CD4-positive, CD25-positive, alpha-beta regulatory T cell (primary cell): ENCODE data around the gene ARIH2. TPM values are rescaled to one million over a fixed set of nuclear protein-coding genes. Genes with fewer than 3 reads are reported as not detected.

Experiments used
- ATAC-seq, 2 donors: fragments of 150-1000 bp; cut with Tn5 transposase; one replicate each; pipeline ENCODE4 v1.10.0; 2021; ENCODE audit warnings: low read depth in 2 of 2, moderate number of reproducible peaks in 2 of 2, moderate library complexity in 1 of 2
- DNase-seq, 3 donors: peaks; one replicate each; pipeline versions ENCODE4 v3.0.0 to v3.0.0-alpha.2; 2012 to 2022; ENCODE audit warnings: mixed read lengths in 1 of 3
- H3K27ac ChIP-seq: one replicate; pipeline ENCODE4 v1.7.0; 2013; ENCODE audit warnings: mild to moderate bottlenecking, low read length; ENCODE audit not compliant: insufficient read depth, poor library complexity, severe bottlenecking
- H3K27me3 ChIP-seq: one replicate; pipeline ENCODE4 v1.7.0; 2013; ENCODE audit warnings: low read length; ENCODE audit not compliant: control insufficient read depth, insufficient read depth
- H3K36me3 ChIP-seq: one replicate; pipeline ENCODE4 v1.7.0; 2013; ENCODE audit warnings: mild to moderate bottlenecking, low read length, moderate library complexity; ENCODE audit not compliant: control insufficient read depth, insufficient read depth
- H3K4me1 ChIP-seq: 2 replicates; pipeline ENCODE4 v1.7.0; 2013; ENCODE audit warnings: mild to moderate bottlenecking, low read length; ENCODE audit not compliant: insufficient read depth, control insufficient read depth, poor library complexity, severe bottlenecking
- H3K4me3 ChIP-seq: one replicate; pipeline ENCODE4 v1.7.0; 2013; ENCODE audit warnings: low read depth, mild to moderate bottlenecking, low read length, moderate library complexity
- H3K9me3 ChIP-seq, 2 experiments: 1 replicate in 1 of 2; 2 replicates in 1 of 2; pipeline ENCODE4 v1.7.0; 2013; ENCODE audit warnings: low read length in 2 of 2, mild to moderate bottlenecking in 1 of 2, moderate library complexity in 1 of 2; ENCODE audit not compliant: control insufficient read depth in 2 of 2
- H3K27ac Mint-ChIP-seq, 3 donors: one replicate each; pipeline ENCODE4 v1.8.0; 2020 to 2022; ENCODE audit warnings: mild to moderate bottlenecking in 3 of 3, mixed read lengths in 3 of 3, moderate library complexity in 2 of 3
- H3K27me3 Mint-ChIP-seq: one replicate; pipeline ENCODE4 v1.8.0; 2022; ENCODE audit warnings: mild to moderate bottlenecking, mixed read lengths
- H3K36me3 Mint-ChIP-seq: one replicate; pipeline ENCODE4 v1.8.0; 2020; ENCODE audit warnings: mixed read lengths
- H3K4me1 Mint-ChIP-seq, 4 donors: one replicate each; pipeline ENCODE4 v1.8.0; 2020 to 2022; ENCODE audit warnings: mixed read lengths in 4 of 4, mild to moderate bottlenecking in 1 of 4
- H3K4me3 Mint-ChIP-seq, 4 donors: one replicate each; pipeline ENCODE4 v1.8.0; 2020 to 2022; ENCODE audit warnings: mild to moderate bottlenecking in 4 of 4, mixed read lengths in 4 of 4, moderate library complexity in 3 of 4
- H3K9me3 Mint-ChIP-seq, 7 donors: one replicate each; pipeline ENCODE4 v1.8.0; 2020 to 2022; ENCODE audit warnings: mixed read lengths in 7 of 7, mild to moderate bottlenecking in 3 of 7, moderate library complexity in 2 of 7
- polyA plus RNA-seq, 4 donors: library from polyadenylated mRNA; unstranded; fragments of 300-500 nt; fragmentation: Illumina TruSeq; gene quantifications; one replicate each; pipeline ENCODE4 v1.2.3, GENCODE V29; 2021
- total RNA-seq: library from RNA; stranded (reverse); gene quantifications from one replicate; pipeline ENCODE4 v1.2.3, GENCODE V29; 2022

ARIH2 gene
- total and polyA plus RNA-seq, 5 donors from 2014 or later = 110 to 171 (median 113) TPM

GRCh38 chr3:48982016-48982415 is 63.4 kb downstream of the ARIH2 start:
- Histone ChIP-seq H3K4me3 (no peak overlapping the region), H3K27me3 (no peaks in the 10 kb centered on the region), H3K27ac (no peak overlapping the region), H3K36me3 (peaks cover 59% of the 10 kb centered on the region), H3K4me1 (no peaks in the 10 kb centered on the region), H3K9me3 (no peaks in the 10 kb centered on the region)
- no peak overlapping the region for H3K27ac Mint-ChIP-seq
- DNase-seq (no peak), ATAC-seq (no peak)
- no peaks in the 10 kb centered on the region for H3K9me3 Mint-ChIP-seq
- no peaks in the 10 kb centered on the region for H3K27me3 Mint-ChIP-seq
- peaks cover 36% of the 10 kb centered on the region for H3K36me3 Mint-ChIP-seq
- H3K4me1 Mint-ChIP-seq = peaks cover 0 to 7% (median 1%) of the 10 kb centered on the region in 4 donors
- no peak overlapping the region for H3K4me3 Mint-ChIP-seq

- no peak for ATAC-seq
- Histone ChIP-seq H3K4me3 (no peak overlapping the region), H3K27me3 (no peaks in the 10 kb centered on the region), H3K36me3 (peaks cover 56% of the 10 kb centered on the region), H3K4me1 (peaks cover 2% of the 10 kb centered on the region), H3K27ac (no peak overlapping the region), H3K9me3 (no peaks in the 10 kb centered on the region)
- Mint-ChIP-seq H3K4me1 (peaks cover 0 to 9% (median 3%) of the 10 kb centered on the region in 4 donors), H3K36me3 (peaks cover 36% of the 10 kb centered on the region), H3K27ac (peak overlapping the region in 2 of 3 donors; percentile 69 to 73), H3K27me3 (no peaks in the 10 kb centered on the region), H3K4me3 (no peak overlapping the region), H3K9me3 (no peaks in the 10 kb centered on the region)
- no peak for DNase-seq
Observed at GRCh38 chr3:48982686-48983085, 64.0 kb downstream of the ARIH2 start.

GRCh38 chr3:48983096-48983495 is 64.5 kb downstream of the ARIH2 start:
- no peak overlapping the region for H3K27ac ChIP-seq
- peaks cover 5% of the 10 kb centered on the region for H3K4me1 ChIP-seq
- no peak overlapping the region for H3K4me3 ChIP-seq
- no peaks in the 10 kb centered on the region for H3K27me3 ChIP-seq
- Mint-ChIP-seq H3K9me3 (no peaks in the 10 kb centered on the region), H3K27ac (peak overlapping the region in 2 of 3 donors; percentile 69 to 73), H3K36me3 (peaks cover 34% of the 10 kb centered on the region), H3K4me3 (no peak overlapping the region), H3K4me1 (peaks cover 3 to 13% (median 7%) of the 10 kb centered on the region in 4 donors), H3K27me3 (no peaks in the 10 kb centered on the region)
- H3K36me3 ChIP-seq = peaks cover 53% of the 10 kb centered on the region
- ATAC-seq (no peak), DNase-seq (no peak)
- no peaks in the 10 kb centered on the region for H3K9me3 ChIP-seq

GRCh38 chr3:48984663-48985062 is 66.0 kb downstream of the ARIH2 start:
- no peak for ATAC-seq
- peaks cover 44% of the 10 kb centered on the region for H3K36me3 ChIP-seq
- peaks cover 5 to 22% (median 16%) of the 10 kb centered on the region in 4 donors for H3K4me1 Mint-ChIP-seq
- no peak overlapping the region for H3K4me3 ChIP-seq
- DNase-seq = no peak
- H3K9me3 ChIP-seq = no peaks in the 10 kb centered on the region
- H3K4me3 Mint-ChIP-seq = no peak overlapping the region
- H3K27ac ChIP-seq = no peak overlapping the region
- H3K36me3 Mint-ChIP-seq = peaks cover 26% of the 10 kb centered on the region
- no peaks in the 10 kb centered on the region for H3K27me3 ChIP-seq
- no peaks in the 10 kb centered on the region for H3K9me3 Mint-ChIP-seq
- no peaks in the 10 kb centered on the region for H3K27me3 Mint-ChIP-seq
- peaks cover 14% of the 10 kb centered on the region for H3K4me1 ChIP-seq
- H3K27ac Mint-ChIP-seq = peak overlapping the region in 2 of 3 donors; percentile 36 to 44

GRCh38 chr3:48985831-48986376 is 67.3 kb downstream of the ARIH2 start:
- H3K4me3 ChIP-seq = no peak overlapping the region
- H3K36me3 Mint-ChIP-seq = peaks cover 20% of the 10 kb centered on the region
- peak overlapping the region in 2 of 3 donors; percentile 47 to 70 for H3K27ac Mint-ChIP-seq
- no peaks in the 10 kb centered on the region for H3K9me3 Mint-ChIP-seq
- peaks cover 7 to 26% (median 18%) of the 10 kb centered on the region in 4 donors for H3K4me1 Mint-ChIP-seq
- H3K27me3 Mint-ChIP-seq = no peaks in the 10 kb centered on the region
- no peaks in the 10 kb centered on the region for H3K9me3 ChIP-seq
- H3K27ac ChIP-seq = no peak overlapping the region
- H3K4me3 Mint-ChIP-seq = peak overlapping the region in 1 of 4 donors; percentile 67
- peaks cover 18% of the 10 kb centered on the region for H3K4me1 ChIP-seq
- DNase-seq (no peak), ATAC-seq (no peak)
- peaks cover 33% of the 10 kb centered on the region for H3K36me3 ChIP-seq
- no peaks in the 10 kb centered on the region for H3K27me3 ChIP-seq

GRCh38 chr3:48989126-48989795 is 70.6 kb downstream of the ARIH2 start:
- H3K9me3 Mint-ChIP-seq = no peaks in the 10 kb centered on the region
- no peak for DNase-seq
- peaks cover 4% of the 10 kb centered on the region for H3K36me3 Mint-ChIP-seq
- peaks cover 21 to 54% (median 34%) of the 10 kb centered on the region in 4 donors for H3K4me1 Mint-ChIP-seq
- H3K27ac ChIP-seq = peak overlapping the region; percentile 65
- H3K4me1 ChIP-seq = peaks cover 32% of the 10 kb centered on the region
- H3K4me3 ChIP-seq = peak overlapping the region; percentile 73
- peak overlapping the region; percentile 80 to 93 (median 90) for H3K27ac Mint-ChIP-seq
- peak overlapping the region; percentile 91 to 97 (median 94) for H3K4me3 Mint-ChIP-seq
- H3K36me3 ChIP-seq = peaks cover under 1% of the 10 kb centered on the region
- no peaks in the 10 kb centered on the region for H3K27me3 ChIP-seq
- H3K9me3 ChIP-seq = no peaks in the 10 kb centered on the region
- no peak for ATAC-seq
- H3K27me3 Mint-ChIP-seq = no peaks in the 10 kb centered on the region

- Mint-ChIP-seq H3K27ac (peak within 1 kb of the TSS; percentile 90 to 95 (median 93)), H3K27me3 (no peaks in the 10 kb centered on the region), H3K9me3 (no peaks in the 10 kb centered on the region), H3K4me1 (peaks cover 21 to 62% (median 36%) of the 10 kb centered on the region in 4 donors), H3K4me3 (peak within 1 kb of the TSS; percentile 93 to 98 (median 95)), H3K36me3 (peaks cover 6% of the 10 kb centered on the region)
- no peaks in the 10 kb centered on the region for H3K27me3 ChIP-seq
- H3K36me3 ChIP-seq = no peaks in the 10 kb centered on the region
- H3K27ac ChIP-seq = peak within 1 kb of the TSS; percentile 75
- H3K9me3 ChIP-seq = no peaks in the 10 kb centered on the region
- peaks cover 32% of the 10 kb centered on the region for H3K4me1 ChIP-seq
- peak; percentile 53 to 74 (median 54) for DNase-seq
- peak within 1 kb of the TSS; percentile 92 for H3K4me3 ChIP-seq
- peak; percentile 69 for ATAC-seq
Observed at GRCh38 chr3:48989796-48990635, 71.4 kb downstream of the ARIH2 start, which contains the start of gene P4HTM. Gene P4HTM (plus strand): TSS chr3:48990241. CDS start chr3:48990257, 16 bp downstream.
